ENCODE measurements around the gene CLN3. TPM values are rescaled to one million over a fixed set of nuclear protein-coding genes. Genes with fewer than 3 reads are reported as not detected.
A peak's percentile ranks its signal among the peaks of the same experiment; 100 is the strongest.

Gene CLN3
- total RNA-seq, result 10 to 100 TPM; 32.2 to 52.7 (median 43.6) TPM

DNA sequence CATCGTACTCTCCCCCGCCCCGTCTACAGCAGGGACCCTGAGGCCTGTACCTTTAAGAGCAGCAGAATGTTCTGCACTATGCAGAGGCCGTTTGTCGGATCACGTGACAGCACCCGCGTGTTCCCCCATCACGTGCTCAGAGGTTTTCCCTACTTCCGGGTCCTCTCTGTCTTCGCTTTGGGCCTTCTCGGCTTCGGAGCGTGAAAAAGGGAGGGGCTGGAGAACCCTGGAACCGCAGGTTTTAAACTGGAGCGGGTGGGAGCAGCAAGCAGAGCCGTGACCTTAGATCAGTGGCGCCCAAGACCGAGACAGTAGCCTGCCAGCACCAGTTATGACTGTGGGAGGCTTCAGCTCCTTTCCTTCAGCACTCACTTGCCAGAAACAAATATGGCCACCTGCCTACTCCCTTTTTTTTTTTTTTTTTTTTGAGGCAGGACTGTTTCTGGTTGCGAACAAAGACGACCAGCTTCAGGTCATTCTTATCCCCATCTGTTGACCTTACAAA lies at the start of gene CLN3:
Gene CLN3, minus strand, starts transcription at position 105 of the 505 bp plus-strand sequence. CDS start 315 bp downstream, outside the sequence.
- TF ChIP-seq, protein P1, sequence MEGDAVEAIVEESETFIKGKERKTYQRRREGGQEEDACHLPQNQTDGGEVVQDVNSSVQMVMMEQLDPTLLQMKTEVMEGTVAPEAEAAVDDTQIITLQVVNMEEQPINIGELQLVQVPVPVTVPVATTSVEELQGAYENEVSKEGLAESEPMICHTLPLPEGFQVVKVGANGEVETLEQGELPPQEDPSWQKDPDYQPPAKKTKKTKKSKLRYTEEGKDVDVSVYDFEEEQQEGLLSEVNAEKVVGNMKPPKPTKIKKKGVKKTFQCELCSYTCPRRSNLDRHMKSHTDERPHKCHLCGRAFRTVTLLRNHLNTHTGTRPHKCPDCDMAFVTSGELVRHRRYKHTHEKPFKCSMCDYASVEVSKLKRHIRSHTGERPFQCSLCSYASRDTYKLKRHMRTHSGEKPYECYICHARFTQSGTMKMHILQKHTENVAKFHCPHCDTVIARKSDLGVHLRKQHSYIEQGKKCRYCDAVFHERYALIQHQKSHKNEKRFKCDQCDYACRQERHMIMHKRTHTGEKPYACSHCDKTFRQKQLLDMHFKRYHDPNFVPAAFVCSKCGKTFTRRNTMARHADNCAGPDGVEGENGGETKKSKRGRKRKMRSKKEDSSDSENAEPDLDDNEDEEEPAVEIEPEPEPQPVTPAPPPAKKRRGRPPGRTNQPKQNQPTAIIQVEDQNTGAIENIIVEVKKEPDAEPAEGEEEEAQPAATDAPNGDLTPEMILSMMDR (IDR thresholded peaks at IDR 0.05), result no peak
- no peak for TF ChIP-seq POLR2A (IDR thresholded peaks at IDR 0.05)
- peak within 1 kb of the TSS; percentile 98 for H3K4me3 ChIP-seq (ENCODE audit: low read depth, poor library complexity, severe bottlenecking)
- peak; percentile 95 to 98 for DNase-seq (ENCODE audit: low spot score in 2 of 2)
- intact Hi-C loops (cut with DNase I; ENCODE audit: low total_unique reads), result loop anchor here (5.0 kb wide), 1 partner anchor 40 kb away; no protein-coding TSS in a partner anchor
- WGBS, 2 donors, result 1% methylated on average over 18 to 19 of the region's 21 CpGs

DNA sequence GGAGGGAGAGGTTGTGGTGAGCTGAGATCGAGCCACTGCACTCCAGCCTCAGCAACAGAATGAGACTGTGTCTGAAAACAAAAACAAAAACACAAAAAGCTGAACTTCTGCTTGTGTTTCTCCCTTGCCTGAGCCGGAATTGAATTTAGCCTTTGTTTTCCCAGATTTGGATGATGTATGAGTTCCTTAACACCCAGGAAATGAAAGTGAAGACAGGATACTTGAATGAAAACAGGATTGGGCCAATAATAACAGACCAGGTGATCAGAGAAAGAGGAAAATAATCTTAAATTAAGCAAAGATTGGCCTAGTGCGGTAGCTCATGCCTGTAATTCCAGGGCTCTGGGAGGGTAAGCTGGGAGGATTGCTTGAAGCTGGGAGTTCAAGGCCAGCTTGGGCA lies 48.5 kb upstream of the CLN3 start:
- WGBS, 2 donors, result 72 to 76% methylated on average over 3 of the region's 3 CpGs
- TF ChIP-seq POLR2A (IDR thresholded peaks at IDR 0.05), result no peak
- TF ChIP-seq, protein P1 (IDR thresholded peaks at IDR 0.05), result no peak
- intact Hi-C loops (cut with DNase I; ENCODE audit: low total_unique reads), result no loop called here
- no peak for DNase-seq (ENCODE audit: low spot score in 2 of 2)
- H3K4me3 ChIP-seq (ENCODE audit: low read depth, poor library complexity, severe bottlenecking), result no peak overlapping the region

DNA sequence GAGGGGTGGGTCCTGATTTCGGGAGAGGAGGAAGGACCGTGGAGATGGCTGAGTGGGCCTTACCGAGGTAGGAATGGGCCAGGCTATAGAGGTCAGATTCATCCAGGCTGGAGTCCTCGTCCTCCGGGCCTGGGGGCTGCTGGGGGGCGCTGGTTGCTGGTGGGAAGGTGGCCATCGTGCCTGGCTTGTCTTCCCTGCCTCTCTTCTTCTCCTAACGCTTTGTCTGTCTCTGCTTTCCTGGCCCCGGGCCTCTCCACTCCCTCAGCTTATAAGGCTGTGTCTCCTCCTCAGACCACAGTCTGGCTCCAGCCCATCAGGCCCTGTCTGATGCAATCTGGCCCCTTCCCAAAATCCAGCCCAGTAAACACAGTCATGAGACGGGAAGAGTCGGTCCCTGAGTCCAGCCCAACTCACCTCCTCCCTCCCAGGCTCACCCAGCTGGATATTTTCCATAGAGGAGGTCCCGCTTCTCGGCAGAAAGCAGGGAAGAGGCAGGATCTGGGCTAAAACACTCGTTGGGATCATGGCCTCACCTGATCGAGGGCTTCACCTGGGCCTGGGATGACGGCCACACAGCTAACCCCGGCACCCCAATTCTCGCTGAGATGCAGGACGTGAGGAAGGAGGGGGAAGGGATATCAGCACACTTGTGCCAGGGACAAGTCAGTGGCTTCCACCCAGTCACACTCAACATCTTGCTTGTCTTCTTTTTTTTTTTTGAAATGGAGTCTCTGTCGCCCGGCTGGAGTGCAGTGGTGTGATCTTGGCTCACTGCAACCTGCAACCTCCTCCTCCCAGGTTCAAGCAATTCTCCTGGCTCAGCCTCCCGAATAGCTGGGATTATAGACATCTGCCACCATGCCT lies 47.1 kb upstream of the CLN3 start, which contains the start of gene NUPR1:
Gene NUPR1, minus strand, starts transcription at position 242 of the 864 bp plus-strand sequence. Its CDS starts 67 bp downstream, at position 175.
- 19 to 23% methylated on average over 22 of the region's 22 CpGs for WGBS, 2 donors
- peak within 1 kb of the TSS; percentile 41 for H3K4me3 ChIP-seq (ENCODE audit: low read depth, poor library complexity, severe bottlenecking)
- DNase-seq (ENCODE audit: low spot score in 2 of 2), result peak; percentile 98 to 99
- intact Hi-C loops (cut with DNase I; ENCODE audit: low total_unique reads), result no loop called here
- TF ChIP-seq, protein P1 (IDR thresholded peaks at IDR 0.05), result no peak
- peak in 1 of 2 donors; percentile 34 for TF ChIP-seq POLR2A (IDR thresholded peaks at IDR 0.05)

DNA sequence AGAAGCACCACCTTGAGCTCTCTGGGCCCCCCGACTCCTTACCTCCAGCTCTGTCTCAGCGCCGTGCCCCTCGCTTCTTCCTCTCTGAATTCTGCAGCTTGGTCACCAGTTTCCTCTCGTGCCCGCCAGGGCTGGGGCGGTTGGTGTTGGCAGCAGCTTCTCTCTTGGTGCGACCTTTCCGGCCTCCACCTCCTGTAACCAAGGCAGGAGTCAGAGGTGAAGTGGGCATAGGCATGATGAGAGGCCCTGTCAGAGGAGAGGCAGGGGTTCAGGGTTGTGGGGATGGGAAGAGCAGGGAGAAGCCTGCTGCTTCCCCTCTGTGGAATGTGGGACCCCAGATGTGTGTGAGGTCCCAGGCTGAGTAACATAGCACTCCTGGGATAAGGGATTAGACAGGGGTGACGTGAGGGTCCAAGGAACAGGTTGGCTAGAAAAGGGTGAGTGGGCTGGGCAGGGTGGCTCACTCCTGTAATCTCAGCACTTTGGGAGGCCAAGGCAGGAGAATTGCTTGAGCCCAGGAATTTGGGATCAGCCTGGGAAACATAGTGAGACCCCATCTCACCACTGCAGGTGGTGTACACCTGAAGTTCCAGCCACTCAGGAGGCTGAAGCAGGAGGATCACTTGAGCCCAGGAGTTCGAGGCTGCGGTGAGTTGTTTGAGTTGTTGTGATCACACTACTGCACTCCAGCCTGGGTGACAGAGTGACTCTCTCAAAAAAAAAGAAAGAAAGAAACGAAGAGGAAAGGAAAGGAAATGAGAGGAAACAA lies 46.3 kb upstream of the CLN3 start:
- TF ChIP-seq, protein P1 (IDR thresholded peaks at IDR 0.05), result no peak
- no peak for TF ChIP-seq POLR2A (IDR thresholded peaks at IDR 0.05)
- peak overlapping the region; percentile 41 for H3K4me3 ChIP-seq (ENCODE audit: low read depth, poor library complexity, severe bottlenecking)
- 65 to 67% methylated on average over 13 of the region's 13 CpGs for WGBS, 2 donors
- peak in 1 of 2 donors; percentile 86 for DNase-seq (ENCODE audit: low spot score in 2 of 2)
- intact Hi-C loops (cut with DNase I; ENCODE audit: low total_unique reads), result no loop called here

DNA sequence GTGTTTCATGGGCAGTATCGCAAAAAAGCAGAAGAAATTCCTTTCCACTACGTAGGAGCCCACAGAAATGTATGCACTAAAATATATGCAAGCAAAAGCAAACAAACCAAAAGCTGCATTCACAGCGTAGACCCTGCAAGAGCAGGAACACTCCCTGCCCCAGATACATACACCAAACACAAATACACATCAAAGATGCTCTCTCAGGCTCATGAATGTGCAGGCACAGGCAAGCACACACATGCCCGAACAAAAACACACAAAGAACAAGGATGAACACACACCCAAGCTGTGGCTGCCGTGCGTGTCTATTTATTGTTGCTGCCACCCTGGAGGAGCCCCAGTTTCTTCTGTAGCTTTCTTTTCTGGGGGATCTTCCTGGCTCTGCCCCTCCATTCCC lies 45.2 kb upstream of the CLN3 start:
- DNase-seq (ENCODE audit: low spot score in 2 of 2), result peak; percentile 76 to 91
- WGBS, 2 donors, result 49 to 73% methylated on average over 6 of the region's 6 CpGs
- TF ChIP-seq POLR2A (IDR thresholded peaks at IDR 0.05), result no peak
- TF ChIP-seq, protein P1 (IDR thresholded peaks at IDR 0.05), result no peak
- H3K4me3 ChIP-seq (ENCODE audit: low read depth, poor library complexity, severe bottlenecking), result peak overlapping the region; percentile 41
- intact Hi-C loops (cut with DNase I; ENCODE audit: low total_unique reads), result no loop called here

All from lower leg skin (tissue), 4 donors.